Right lobe of liver (tissue), 4 donors: Measurements from ENCODE around the gene IL20RB.

Experiments used
- CTCF ChIP-seq, 4 donors: fragments of 200-600 bp in 3 of 4; fragments of 450-650 bp in 1 of 4; IDR thresholded peaks; one replicate each; pipeline versions ENCODE4 v1.5.1 to v1.8.0; 2016 to 2022; ENCODE audit warnings: antibody characterized with exemption in 4 of 4, mild to moderate bottlenecking in 2 of 4
- POLR2A ChIP-seq: fragments of 450-650 bp; IDR thresholded peaks from one replicate; pipeline ENCODE4 v1.6.1; 2017; ENCODE audit warnings: antibody characterized with exemption, mild to moderate bottlenecking
- donor health status: DM: no; HTN: no; CAD: no.
- donor health status: DM: no; HTN: no; CAD: no.
- donor health status: DM: no; HTN: yes; CAD: no.

- TF ChIP-seq CTCF (IDR thresholded peaks at IDR 0.05): no peak
- TF ChIP-seq POLR2A: no peak
Observed at GRCh38 chr3:136989781-136990524, 32.2 kb downstream of the IL20RB start.
